ENCODE results near the gene PPIL1. TPM values are rescaled to one million over a fixed set of nuclear protein-coding genes. Genes with fewer than 3 reads are reported as not detected.
A peak's percentile ranks its signal among the peaks of the same experiment; 100 is the strongest.

PPIL1 gene
- total RNA-seq, 4 donors from 2014 or later: 9.2 to 19.8 (median 13.0) TPM

- no peak for DNase-seq (ENCODE audit: low spot score in 2 of 2)
- 87 to 90% methylated on average over 8 of the region's 8 CpGs for WGBS, 2 donors
- TF ChIP-seq POLR2A (IDR thresholded peaks at IDR 0.05): no peak
- no peak for TF ChIP-seq CTCF (IDR thresholded peaks at IDR 0.05)
- TF ChIP-seq EP300 (IDR thresholded peaks at IDR 0.05): no peak
- Histone ChIP-seq H3K27me3 (no peaks in the 10 kb centered on the region), H3K9me3 (no peaks in the 10 kb centered on the region), H3K4me1 (peaks cover 0 to 44% (median 10%) of the 10 kb centered on the region in 4 donors), H3K4me3 (no peak overlapping the region), H3K27ac (no peak overlapping the region), H3K36me3 (no peaks in the 10 kb centered on the region)
Observed at GRCh38 chr6:36825994-36826393, 48.6 kb downstream of the PPIL1 start.

GRCh38 chr6:36825452-36825851 is 49.2 kb downstream of the PPIL1 start:
- no peak overlapping the region for H3K27ac ChIP-seq
- WGBS, 2 donors: 92 to 96% methylated on average over 6 of the region's 6 CpGs
- no peak for TF ChIP-seq POLR2A (IDR thresholded peaks at IDR 0.05)
- TF ChIP-seq EP300 (IDR thresholded peaks at IDR 0.05): no peak
- TF ChIP-seq CTCF (IDR thresholded peaks at IDR 0.05): no peak
- DNase-seq (ENCODE audit: low spot score in 2 of 2): no peak
- H3K9me3 ChIP-seq: no peaks in the 10 kb centered on the region
- H3K36me3 ChIP-seq: no peaks in the 10 kb centered on the region
- no peaks in the 10 kb centered on the region for H3K27me3 ChIP-seq
- peaks cover 0 to 40% (median 8%) of the 10 kb centered on the region in 4 donors for H3K4me1 ChIP-seq
- H3K4me3 ChIP-seq: no peak overlapping the region

- no peaks in the 10 kb centered on the region for H3K27me3 ChIP-seq
- peak overlapping the region in 1 of 4 donors; percentile 29 for H3K27ac ChIP-seq
- H3K9me3 ChIP-seq: no peaks in the 10 kb centered on the region
- peaks cover 0 to 29% (median 4%) of the 10 kb centered on the region in 4 donors for H3K4me1 ChIP-seq
- no peak overlapping the region for H3K4me3 ChIP-seq
- 76 to 80% methylated on average over 7 of the region's 7 CpGs for WGBS, 2 donors
- H3K36me3 ChIP-seq: no peaks in the 10 kb centered on the region
- no peak for DNase-seq (ENCODE audit: low spot score in 2 of 2)
- no peak for TF ChIP-seq EP300 (IDR thresholded peaks at IDR 0.05)
- TF ChIP-seq POLR2A (IDR thresholded peaks at IDR 0.05): no peak
- TF ChIP-seq CTCF (IDR thresholded peaks at IDR 0.05): no peak
Observed at GRCh38 chr6:36824253-36824652, 50.4 kb downstream of the PPIL1 start.

DNA sequence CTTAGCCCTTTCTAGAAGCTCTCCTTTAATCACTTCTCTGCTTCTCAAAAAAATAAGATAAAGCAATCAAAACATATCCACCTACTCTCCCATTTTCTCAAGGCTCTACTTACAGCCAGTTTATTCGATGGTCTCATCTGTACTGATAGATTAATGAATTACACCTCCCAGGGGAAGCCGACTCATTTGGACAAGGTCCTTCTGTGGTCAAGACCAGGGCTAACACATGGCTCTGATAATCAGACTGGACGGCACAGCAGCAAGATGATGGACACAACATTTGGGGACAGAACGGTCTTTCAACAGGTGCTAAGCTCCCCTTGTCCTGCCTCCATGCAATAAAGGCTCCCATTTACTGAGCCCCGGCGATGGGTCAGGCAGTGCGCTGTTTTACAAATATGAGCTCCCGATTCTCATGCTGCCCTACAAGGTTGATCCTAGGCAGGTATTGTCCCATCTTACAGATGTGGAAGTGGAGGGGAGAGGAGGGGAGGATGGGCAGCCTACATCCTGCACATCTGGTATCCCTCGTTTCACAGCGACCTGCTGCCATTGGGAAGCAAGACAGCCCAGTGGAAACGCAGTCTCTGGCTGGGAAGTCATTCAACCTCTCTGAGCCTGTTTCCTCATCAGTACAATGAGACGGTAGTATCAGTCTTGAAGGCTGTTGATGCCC is 51.0 kb downstream of the PPIL1 start:
- DNase-seq (ENCODE audit: low spot score in 2 of 2): no peak
- no peak for TF ChIP-seq EP300 (IDR thresholded peaks at IDR 0.05)
- TF ChIP-seq CTCF (IDR thresholded peaks at IDR 0.05): no peak
- no peak for TF ChIP-seq POLR2A (IDR thresholded peaks at IDR 0.05)
- WGBS, 2 donors: 83 to 85% methylated on average over 12 of the region's 12 CpGs
- no peaks in the 10 kb centered on the region for H3K36me3 ChIP-seq
- H3K4me3 ChIP-seq: no peak overlapping the region
- H3K27ac ChIP-seq: peak overlapping the region in 1 of 4 donors; percentile 29
- H3K9me3 ChIP-seq: no peaks in the 10 kb centered on the region
- H3K27me3 ChIP-seq: no peaks in the 10 kb centered on the region
- H3K4me1 ChIP-seq: peaks cover 0 to 35% (median 4%) of the 10 kb centered on the region in 4 donors

GRCh38 chr6:36822506-36823269 is 51.9 kb downstream of the PPIL1 start:
- no peak for DNase-seq (ENCODE audit: low spot score in 2 of 2)
- WGBS, 2 donors: 62 to 63% methylated on average over 18 to 19 of the region's 19 CpGs
- Histone ChIP-seq H3K27me3 (no peaks in the 10 kb centered on the region), H3K4me3 (no peak overlapping the region), H3K4me1 (peaks cover 0 to 29% (median 4%) of the 10 kb centered on the region in 4 donors), H3K36me3 (no peaks in the 10 kb centered on the region), H3K9me3 (no peaks in the 10 kb centered on the region), H3K27ac (peak overlapping the region in 1 of 4 donors; percentile 46)
- peak in 1 of 2 donors; percentile 23 for TF ChIP-seq EP300 (IDR thresholded peaks at IDR 0.05)
- no peak for TF ChIP-seq CTCF (IDR thresholded peaks at IDR 0.05)

All from tibial nerve (tissue), 4 donors.